Adrenal gland (tissue), 5 donors: ENCODE data around the gene DOK3.
A peak's percentile ranks its signal among the peaks of the same experiment; 100 is the strongest.

Experiments
- POLR2A ChIP-seq, 2 donors: fragments of 450-650 bp; IDR thresholded peaks; one replicate each; pipeline ENCODE4 v1.6.1; 2017; ENCODE audit warnings: antibody characterized with exemption in 2 of 2, mild to moderate bottlenecking in 2 of 2, moderate library complexity in 1 of 2
- TF ChIP-seq, protein P1 (sequence below), 6 experiments: fragments of 450-650 bp in 4 of 6; fragments of 200-600 bp in 2 of 6; sonication (generic) in 1 of 6; IDR thresholded peaks; 1 replicate in 5 of 6; 2 replicates in 1 of 6; pipeline versions ENCODE4 v1.5.1 to v1.8.0; 2016 to 2021; ENCODE audit warnings: antibody characterized with exemption in 6 of 6, mild to moderate bottlenecking in 2 of 6, moderate library complexity in 1 of 6
- donor health status: DM: no; HTN: no; CAD: no.

GRCh38 chr5:177507165-177507564 lies 2.5 kb downstream of the DOK3 start:
- TF ChIP-seq, protein P1, sequence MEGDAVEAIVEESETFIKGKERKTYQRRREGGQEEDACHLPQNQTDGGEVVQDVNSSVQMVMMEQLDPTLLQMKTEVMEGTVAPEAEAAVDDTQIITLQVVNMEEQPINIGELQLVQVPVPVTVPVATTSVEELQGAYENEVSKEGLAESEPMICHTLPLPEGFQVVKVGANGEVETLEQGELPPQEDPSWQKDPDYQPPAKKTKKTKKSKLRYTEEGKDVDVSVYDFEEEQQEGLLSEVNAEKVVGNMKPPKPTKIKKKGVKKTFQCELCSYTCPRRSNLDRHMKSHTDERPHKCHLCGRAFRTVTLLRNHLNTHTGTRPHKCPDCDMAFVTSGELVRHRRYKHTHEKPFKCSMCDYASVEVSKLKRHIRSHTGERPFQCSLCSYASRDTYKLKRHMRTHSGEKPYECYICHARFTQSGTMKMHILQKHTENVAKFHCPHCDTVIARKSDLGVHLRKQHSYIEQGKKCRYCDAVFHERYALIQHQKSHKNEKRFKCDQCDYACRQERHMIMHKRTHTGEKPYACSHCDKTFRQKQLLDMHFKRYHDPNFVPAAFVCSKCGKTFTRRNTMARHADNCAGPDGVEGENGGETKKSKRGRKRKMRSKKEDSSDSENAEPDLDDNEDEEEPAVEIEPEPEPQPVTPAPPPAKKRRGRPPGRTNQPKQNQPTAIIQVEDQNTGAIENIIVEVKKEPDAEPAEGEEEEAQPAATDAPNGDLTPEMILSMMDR (IDR thresholded peaks at IDR 0.05) = peak in 1 of 6 experiments; percentile 8
- no peak for TF ChIP-seq POLR2A (IDR thresholded peaks at IDR 0.05)
